ENCODE data around the gene IFITM1.

GRCh38 chr11:306645-307371 is 7.0 kb upstream of the IFITM1 start:
- TF ChIP-seq CTCF (IDR thresholded peaks at IDR 0.05) (no peak), POLR2A (IDR thresholded peaks at IDR 0.05) (no peak)
